ENCODE data around the gene NOL12.

DNA sequence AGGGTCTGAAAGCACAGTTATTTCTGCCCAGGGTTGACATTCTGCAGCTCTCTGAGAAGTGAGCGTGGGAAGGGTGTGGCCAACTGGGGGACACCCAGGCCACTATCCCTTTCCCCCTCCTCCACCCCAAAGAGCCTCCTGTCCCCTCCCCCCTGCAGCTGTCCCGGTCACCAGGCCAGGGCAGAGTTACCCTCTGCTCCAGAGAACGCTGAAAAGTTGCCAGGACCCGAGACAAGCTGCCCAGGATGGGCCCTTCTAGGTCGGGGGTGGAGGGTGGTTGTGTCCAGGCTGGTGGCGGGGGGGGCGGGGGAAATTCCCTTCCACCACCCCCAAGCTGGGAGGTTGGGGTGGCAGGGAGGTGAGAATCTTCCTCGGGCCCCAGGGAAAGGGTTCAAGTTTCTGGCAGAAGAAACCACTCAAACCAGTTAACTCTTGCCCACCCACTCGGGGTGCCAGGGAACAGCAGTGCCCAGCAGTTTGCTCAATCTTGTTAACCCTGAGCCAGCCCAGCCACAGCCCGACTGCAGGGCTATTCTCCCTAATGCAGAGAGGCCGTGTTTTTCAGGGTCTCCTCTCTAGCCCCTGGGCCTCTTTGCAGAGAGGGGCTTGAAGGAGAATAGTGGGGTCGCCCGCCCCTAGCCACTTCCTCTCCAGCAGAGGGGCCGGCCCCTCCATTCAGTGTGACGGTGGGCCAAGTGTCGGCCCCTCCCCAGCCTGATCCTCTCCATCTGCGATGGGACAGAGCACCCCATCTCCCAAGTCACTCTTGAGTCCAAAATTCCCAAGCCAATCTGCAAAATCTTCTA, 10.0 kb upstream of the NOL12 start:
- TF ChIP-seq, protein P1, sequence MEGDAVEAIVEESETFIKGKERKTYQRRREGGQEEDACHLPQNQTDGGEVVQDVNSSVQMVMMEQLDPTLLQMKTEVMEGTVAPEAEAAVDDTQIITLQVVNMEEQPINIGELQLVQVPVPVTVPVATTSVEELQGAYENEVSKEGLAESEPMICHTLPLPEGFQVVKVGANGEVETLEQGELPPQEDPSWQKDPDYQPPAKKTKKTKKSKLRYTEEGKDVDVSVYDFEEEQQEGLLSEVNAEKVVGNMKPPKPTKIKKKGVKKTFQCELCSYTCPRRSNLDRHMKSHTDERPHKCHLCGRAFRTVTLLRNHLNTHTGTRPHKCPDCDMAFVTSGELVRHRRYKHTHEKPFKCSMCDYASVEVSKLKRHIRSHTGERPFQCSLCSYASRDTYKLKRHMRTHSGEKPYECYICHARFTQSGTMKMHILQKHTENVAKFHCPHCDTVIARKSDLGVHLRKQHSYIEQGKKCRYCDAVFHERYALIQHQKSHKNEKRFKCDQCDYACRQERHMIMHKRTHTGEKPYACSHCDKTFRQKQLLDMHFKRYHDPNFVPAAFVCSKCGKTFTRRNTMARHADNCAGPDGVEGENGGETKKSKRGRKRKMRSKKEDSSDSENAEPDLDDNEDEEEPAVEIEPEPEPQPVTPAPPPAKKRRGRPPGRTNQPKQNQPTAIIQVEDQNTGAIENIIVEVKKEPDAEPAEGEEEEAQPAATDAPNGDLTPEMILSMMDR (IDR thresholded peaks at IDR 0.05): no peak
- TF ChIP-seq POLR2A (IDR thresholded peaks at IDR 0.05) (no peak), EP300 (IDR thresholded peaks at IDR 0.05; ENCODE audit: low read depth) (no peak), POLR2AphosphoS5 (IDR thresholded peaks at IDR 0.05) (no peak)
